Endothelial cell of umbilical vein (primary cell): Measurements from ENCODE around the gene DMRT3.

Experiments
- EZH2 ChIP-seq: IDR thresholded peaks from 2 replicates; pipeline ENCODE4 v1.6.1; 2012; ENCODE audit warnings: borderline replicate concordance, low read depth, mild to moderate bottlenecking, moderate library complexity, low read length, inconsistent platforms; ENCODE audit not compliant: severe bottlenecking
- FOS ChIP-seq: IDR thresholded peaks from 2 replicates; pipeline ENCODE4 v1.6.1; 2011; ENCODE audit warnings: mild to moderate bottlenecking, low read length, moderate library complexity, borderline replicate concordance; ENCODE audit not compliant: insufficient read depth
- JUN ChIP-seq: IDR thresholded peaks from 2 replicates; pipeline ENCODE4 v1.6.1; 2011; ENCODE audit warnings: borderline replicate concordance, low read depth; ENCODE audit not compliant: insufficient read length, insufficient read depth
- MAX ChIP-seq: IDR thresholded peaks from 2 replicates; pipeline ENCODE4 v1.6.1; 2011; ENCODE audit not compliant: insufficient read depth, insufficient read length
- MYC ChIP-seq: IDR thresholded peaks from one replicate; pipeline ENCODE4 v1.6.1; 2011; ENCODE audit warnings: mild to moderate bottlenecking, low read depth, low read length
- POLR2A ChIP-seq: IDR thresholded peaks from 2 replicates; pipeline ENCODE4 v1.6.1; 2012; ENCODE audit warnings: low read depth, mild to moderate bottlenecking, control low read depth, low read length
- POLR2AphosphoS5 ChIP-seq: IDR thresholded peaks from 2 replicates; pipeline ENCODE4 v1.6.1; 2012; ENCODE audit warnings: low read depth, mild to moderate bottlenecking, control low read depth, low read length, moderate library complexity; ENCODE audit not compliant: insufficient read depth
- TF ChIP-seq, protein P1 (sequence below), 2 donors: IDR thresholded peaks; 1 replicate in 1 of 2; 2 replicates in 1 of 2; pipeline ENCODE4 v1.5.1; 2011; ENCODE audit warnings: low read length in 2 of 2, mild to moderate bottlenecking in 2 of 2, moderate library complexity in 2 of 2, control low read depth in 1 of 2, inconsistent platforms in 1 of 2, low read depth in 1 of 2; ENCODE audit not compliant: insufficient read depth in 1 of 2; ENCODE audit errors: extremely low read depth in 1 of 2

- TF ChIP-seq, protein P1, sequence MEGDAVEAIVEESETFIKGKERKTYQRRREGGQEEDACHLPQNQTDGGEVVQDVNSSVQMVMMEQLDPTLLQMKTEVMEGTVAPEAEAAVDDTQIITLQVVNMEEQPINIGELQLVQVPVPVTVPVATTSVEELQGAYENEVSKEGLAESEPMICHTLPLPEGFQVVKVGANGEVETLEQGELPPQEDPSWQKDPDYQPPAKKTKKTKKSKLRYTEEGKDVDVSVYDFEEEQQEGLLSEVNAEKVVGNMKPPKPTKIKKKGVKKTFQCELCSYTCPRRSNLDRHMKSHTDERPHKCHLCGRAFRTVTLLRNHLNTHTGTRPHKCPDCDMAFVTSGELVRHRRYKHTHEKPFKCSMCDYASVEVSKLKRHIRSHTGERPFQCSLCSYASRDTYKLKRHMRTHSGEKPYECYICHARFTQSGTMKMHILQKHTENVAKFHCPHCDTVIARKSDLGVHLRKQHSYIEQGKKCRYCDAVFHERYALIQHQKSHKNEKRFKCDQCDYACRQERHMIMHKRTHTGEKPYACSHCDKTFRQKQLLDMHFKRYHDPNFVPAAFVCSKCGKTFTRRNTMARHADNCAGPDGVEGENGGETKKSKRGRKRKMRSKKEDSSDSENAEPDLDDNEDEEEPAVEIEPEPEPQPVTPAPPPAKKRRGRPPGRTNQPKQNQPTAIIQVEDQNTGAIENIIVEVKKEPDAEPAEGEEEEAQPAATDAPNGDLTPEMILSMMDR (IDR thresholded peaks at IDR 0.05; ENCODE audit: extremely low read depth in 1 of 2, insufficient read depth in 1 of 2, low read depth in 1 of 2, low read length in 2 of 2) = no peak
- TF ChIP-seq POLR2A (no peak), MAX (no peak), EZH2 (peak; percentile 58), POLR2AphosphoS5 (no peak), MYC (no peak), FOS (no peak), JUN (no peak)
Measured at GRCh38 chr9:976943-977837, 735 bp downstream of the DMRT3 start.
